ENCODE measurements around the gene ZFAND5. TPM values are rescaled to one million over a fixed set of nuclear protein-coding genes. Genes with fewer than 3 reads are reported as not detected.

Gene ZFAND5
- polyA plus RNA-seq, 1 donor from 2014 or later: 338 TPM

GRCh38 chr9:72383978-72384709 is 19.1 kb upstream of the ZFAND5 start:
- Histone ChIP-seq H3F3A (ENCODE audit: insufficient read depth, low read length, poor library complexity, severe bottlenecking) (no peaks in the 10 kb centered on the region), H3K79me2 (replicated peaks; ENCODE audit: insufficient read depth, low read length) (no peaks in the 10 kb centered on the region), H3K4me2 (ENCODE audit: low read length) (no peak overlapping the region), H3K9me3 (ENCODE audit: low read length) (no peaks in the 10 kb centered on the region), H3K36me3 (ENCODE audit: insufficient read depth, low read length) (no peaks in the 10 kb centered on the region), H2AFZ (ENCODE audit: low read depth, low read length) (no peak overlapping the region), H3K27me3 (ENCODE audit: insufficient read depth, low read depth, low read length) (no peaks in the 10 kb centered on the region), H3K9ac (ENCODE audit: low read length) (no peak overlapping the region), H3K4me3 (ENCODE audit: low read length) (no peak overlapping the region), H3K9me2 (ENCODE audit: insufficient read depth, low read length) (no peaks in the 10 kb centered on the region), H3K27ac (ENCODE audit: low read length) (no peak overlapping the region), H4K20me1 (ENCODE audit: insufficient read depth) (no peaks in the 10 kb centered on the region)
- no peak for TF ChIP-seq RAD21 (conservative IDR thresholded peaks at IDR 0.05)
- TF ChIP-seq EZH2 (IDR thresholded peaks at IDR 0.05; ENCODE audit: borderline replicate concordance, insufficient read depth, low read length, poor library complexity, severe bottlenecking): no peak
- TF ChIP-seq TAF1 (IDR thresholded peaks at IDR 0.05; ENCODE audit: low read depth): no peak
- no peak for TF ChIP-seq CTCF (IDR thresholded peaks at IDR 0.05; ENCODE audit: poor library complexity, severe bottlenecking)
- no peak for TF ChIP-seq POLR2AphosphoS5 (IDR thresholded peaks at IDR 0.05)
- TF ChIP-seq EP300 (conservative IDR thresholded peaks at IDR 0.05; ENCODE audit: poor library complexity, severe bottlenecking): no peak
- TF ChIP-seq, protein P1, sequence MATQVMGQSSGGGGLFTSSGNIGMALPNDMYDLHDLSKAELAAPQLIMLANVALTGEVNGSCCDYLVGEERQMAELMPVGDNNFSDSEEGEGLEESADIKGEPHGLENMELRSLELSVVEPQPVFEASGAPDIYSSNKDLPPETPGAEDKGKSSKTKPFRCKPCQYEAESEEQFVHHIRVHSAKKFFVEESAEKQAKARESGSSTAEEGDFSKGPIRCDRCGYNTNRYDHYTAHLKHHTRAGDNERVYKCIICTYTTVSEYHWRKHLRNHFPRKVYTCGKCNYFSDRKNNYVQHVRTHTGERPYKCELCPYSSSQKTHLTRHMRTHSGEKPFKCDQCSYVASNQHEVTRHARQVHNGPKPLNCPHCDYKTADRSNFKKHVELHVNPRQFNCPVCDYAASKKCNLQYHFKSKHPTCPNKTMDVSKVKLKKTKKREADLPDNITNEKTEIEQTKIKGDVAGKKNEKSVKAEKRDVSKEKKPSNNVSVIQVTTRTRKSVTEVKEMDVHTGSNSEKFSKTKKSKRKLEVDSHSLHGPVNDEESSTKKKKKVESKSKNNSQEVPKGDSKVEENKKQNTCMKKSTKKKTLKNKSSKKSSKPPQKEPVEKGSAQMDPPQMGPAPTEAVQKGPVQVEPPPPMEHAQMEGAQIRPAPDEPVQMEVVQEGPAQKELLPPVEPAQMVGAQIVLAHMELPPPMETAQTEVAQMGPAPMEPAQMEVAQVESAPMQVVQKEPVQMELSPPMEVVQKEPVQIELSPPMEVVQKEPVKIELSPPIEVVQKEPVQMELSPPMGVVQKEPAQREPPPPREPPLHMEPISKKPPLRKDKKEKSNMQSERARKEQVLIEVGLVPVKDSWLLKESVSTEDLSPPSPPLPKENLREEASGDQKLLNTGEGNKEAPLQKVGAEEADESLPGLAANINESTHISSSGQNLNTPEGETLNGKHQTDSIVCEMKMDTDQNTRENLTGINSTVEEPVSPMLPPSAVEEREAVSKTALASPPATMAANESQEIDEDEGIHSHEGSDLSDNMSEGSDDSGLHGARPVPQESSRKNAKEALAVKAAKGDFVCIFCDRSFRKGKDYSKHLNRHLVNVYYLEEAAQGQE (IDR thresholded peaks at IDR 0.05; ENCODE audit: borderline replicate concordance): no peak
- TF ChIP-seq MXI1 (conservative IDR thresholded peaks at IDR 0.05; ENCODE audit: poor library complexity, severe bottlenecking): no peak
- TF ChIP-seq SMC3 (conservative IDR thresholded peaks at IDR 0.05; ENCODE audit: poor library complexity): no peak

GRCh38 chr9:72382405-72382804 is 17.4 kb upstream of the ZFAND5 start:
- no peak overlapping the region for H2AFZ ChIP-seq (ENCODE audit: low read depth, low read length)
- TF ChIP-seq TAF1 (IDR thresholded peaks at IDR 0.05; ENCODE audit: low read depth) (no peak), SMC3 (conservative IDR thresholded peaks at IDR 0.05; ENCODE audit: poor library complexity) (no peak), EP300 (conservative IDR thresholded peaks at IDR 0.05; ENCODE audit: poor library complexity, severe bottlenecking) (no peak), RAD21 (conservative IDR thresholded peaks at IDR 0.05) (no peak), EZH2 (IDR thresholded peaks at IDR 0.05; ENCODE audit: borderline replicate concordance, insufficient read depth, low read length, poor library complexity, severe bottlenecking) (no peak), CTCF (IDR thresholded peaks at IDR 0.05; ENCODE audit: poor library complexity, severe bottlenecking) (no peak), MXI1 (conservative IDR thresholded peaks at IDR 0.05; ENCODE audit: poor library complexity, severe bottlenecking) (no peak), POLR2AphosphoS5 (IDR thresholded peaks at IDR 0.05) (no peak)
- TF ChIP-seq, protein P1 (IDR thresholded peaks at IDR 0.05; ENCODE audit: borderline replicate concordance): no peak
- H3K9ac ChIP-seq (ENCODE audit: low read length): no peak overlapping the region
- no peak overlapping the region for H3K4me2 ChIP-seq (ENCODE audit: low read length)
- no peaks in the 10 kb centered on the region for H3K79me2 ChIP-seq (replicated peaks; ENCODE audit: insufficient read depth, low read length)
- H3K4me3 ChIP-seq (ENCODE audit: low read length): no peak overlapping the region
- H4K20me1 ChIP-seq (ENCODE audit: insufficient read depth): no peaks in the 10 kb centered on the region
- H3K9me2 ChIP-seq (ENCODE audit: insufficient read depth, low read length): no peaks in the 10 kb centered on the region
- H3K27ac ChIP-seq (ENCODE audit: low read length): no peak overlapping the region
- H3F3A ChIP-seq (ENCODE audit: insufficient read depth, low read length, poor library complexity, severe bottlenecking): no peaks in the 10 kb centered on the region
- no peaks in the 10 kb centered on the region for H3K9me3 ChIP-seq (ENCODE audit: low read length)
- no peaks in the 10 kb centered on the region for H3K36me3 ChIP-seq (ENCODE audit: insufficient read depth, low read length)
- H3K27me3 ChIP-seq (ENCODE audit: insufficient read depth, low read depth, low read length): no peaks in the 10 kb centered on the region

All from neural cell (in vitro differentiated cells).